IPS-18c (cell line): ENCODE measurements around the gene OXGR1.

Experiments used
- H3K4me3 ChIP-seq: 2 replicates; pipeline ENCODE4 v1.7.0; 2013; ENCODE audit warnings: low read depth, mild to moderate bottlenecking, low read length, moderate library complexity; ENCODE audit not compliant: insufficient read depth
- H3K9me3 ChIP-seq: one replicate; pipeline ENCODE4 v1.6.1; 2013; ENCODE audit warnings: mild to moderate bottlenecking, low read length, moderate library complexity; ENCODE audit not compliant: control insufficient read depth, insufficient read depth

OXGR1 gene

DNA sequence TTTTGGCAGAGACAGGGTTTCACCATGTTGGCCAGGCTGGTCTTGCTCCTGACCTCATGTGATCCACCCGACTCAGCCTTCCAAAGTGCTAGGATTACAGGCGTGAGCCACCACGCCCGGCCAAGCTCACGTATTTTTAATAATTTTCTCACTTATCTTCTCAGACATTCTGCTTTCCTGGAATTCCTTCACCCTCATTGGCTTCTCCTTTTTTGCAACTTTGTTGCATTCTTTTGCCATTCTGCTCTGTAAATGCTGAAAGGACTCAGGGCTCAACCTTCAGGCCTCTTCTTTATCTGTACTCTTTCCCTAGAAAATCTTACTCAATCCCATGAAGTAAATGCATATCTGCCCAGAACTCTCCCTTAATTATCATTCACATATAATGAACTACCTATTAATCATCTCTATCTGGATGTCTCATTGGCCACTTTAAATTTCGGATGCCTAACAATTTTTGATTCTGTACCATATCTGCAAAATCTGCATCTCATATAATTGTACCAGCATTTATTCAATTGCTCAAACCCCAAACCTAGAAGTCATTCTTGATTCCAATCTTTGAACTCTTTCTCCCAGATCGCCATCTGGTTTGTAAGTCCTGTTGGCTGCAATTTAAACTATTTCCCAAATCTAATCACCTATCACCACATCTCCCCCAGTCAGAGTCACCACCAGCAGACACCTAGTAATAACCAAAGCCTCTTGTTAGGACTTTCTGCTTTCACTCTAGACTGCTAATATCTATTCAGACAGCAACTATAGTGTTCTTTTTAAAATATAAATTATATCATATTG, 18.2 kb upstream of the OXGR1 start:
- H3K9me3 ChIP-seq = no peaks in the 10 kb centered on the region
- H3K4me3 ChIP-seq = no peak overlapping the region

DNA sequence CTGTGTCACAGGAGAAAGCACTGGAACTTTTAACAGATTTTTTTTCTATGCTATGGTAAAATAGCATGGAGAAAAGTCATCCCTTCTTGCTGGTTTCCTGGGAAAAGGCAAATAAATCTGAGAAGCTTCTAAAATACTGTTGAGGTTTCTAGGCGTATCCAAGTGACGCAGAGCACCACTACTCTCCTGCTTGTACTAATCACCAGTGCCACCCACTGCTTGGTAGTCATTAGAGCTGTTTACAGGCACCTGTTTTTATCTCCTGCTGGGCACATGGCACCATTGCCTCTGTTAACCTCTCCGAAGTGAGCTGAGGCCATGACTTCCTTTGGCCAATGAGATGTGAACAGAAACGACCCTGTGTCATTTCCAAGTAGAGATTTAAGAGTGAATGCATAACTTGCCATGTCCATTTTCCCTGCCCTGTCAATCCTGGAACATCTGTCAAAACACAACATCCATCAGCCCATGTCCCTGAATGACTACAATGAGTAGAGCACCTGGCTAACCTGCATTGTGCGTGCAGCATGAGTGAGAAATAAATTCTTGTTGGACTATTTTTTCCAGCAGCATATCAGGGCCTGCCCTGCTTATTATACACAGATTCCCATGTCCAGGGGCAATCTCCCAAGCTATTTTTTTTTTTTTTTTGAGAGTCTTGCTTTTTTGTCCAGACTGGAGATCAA, 17.3 kb upstream of the OXGR1 start:
- no peak overlapping the region for H3K4me3 ChIP-seq
- no peaks in the 10 kb centered on the region for H3K9me3 ChIP-seq

DNA sequence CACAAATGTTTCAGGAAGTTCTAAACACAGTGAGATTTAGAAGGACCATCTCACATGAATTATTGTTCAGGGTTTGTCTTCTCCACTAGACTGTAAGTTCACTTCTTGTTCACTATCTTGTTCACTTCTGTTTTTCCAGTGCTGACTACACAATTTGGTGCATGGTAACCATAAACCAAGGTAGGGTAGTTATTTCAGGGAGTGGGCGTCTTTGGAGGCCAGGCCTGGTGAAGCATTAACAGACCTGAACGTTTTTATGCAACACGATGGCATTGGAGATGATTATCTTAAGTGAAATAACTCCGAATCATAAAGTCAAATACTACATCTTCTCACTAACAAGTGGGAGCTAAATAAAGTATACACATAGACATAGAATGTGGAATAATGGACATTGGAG, 14.4 kb upstream of the OXGR1 start:
- Histone ChIP-seq H3K4me3 (no peak overlapping the region), H3K9me3 (no peaks in the 10 kb centered on the region)

DNA sequence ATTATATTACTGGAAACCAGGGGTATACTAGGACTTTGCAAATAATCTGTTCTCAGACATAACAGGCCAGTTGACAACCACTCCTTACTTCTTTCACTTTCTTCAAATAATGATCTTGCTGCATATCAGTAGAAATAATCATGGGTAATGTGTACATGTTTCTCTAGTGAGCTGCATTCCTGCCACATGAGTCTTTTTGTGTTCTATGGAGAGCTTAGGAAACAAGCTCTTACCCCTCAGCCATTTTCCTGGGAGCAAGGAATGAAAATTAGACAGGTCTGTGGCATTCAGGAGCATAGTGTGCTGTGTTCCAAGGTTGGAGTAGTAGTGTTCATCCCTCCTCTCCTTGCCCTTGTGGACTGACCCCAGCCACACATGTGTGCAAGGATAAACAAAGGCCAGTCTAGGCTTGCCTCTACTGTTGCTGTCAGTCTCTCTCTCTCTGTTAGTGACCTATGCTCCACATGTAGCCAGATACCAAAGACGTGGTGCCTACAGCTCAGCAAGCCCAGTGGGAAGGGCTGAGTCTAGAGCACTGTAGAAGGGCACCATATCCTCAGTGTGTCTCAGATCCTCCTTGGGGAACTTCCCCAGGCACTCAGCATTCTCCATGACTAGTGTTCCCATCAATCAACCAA, 11.5 kb upstream of the OXGR1 start:
- H3K4me3 ChIP-seq = no peak overlapping the region
- H3K9me3 ChIP-seq = no peaks in the 10 kb centered on the region

DNA sequence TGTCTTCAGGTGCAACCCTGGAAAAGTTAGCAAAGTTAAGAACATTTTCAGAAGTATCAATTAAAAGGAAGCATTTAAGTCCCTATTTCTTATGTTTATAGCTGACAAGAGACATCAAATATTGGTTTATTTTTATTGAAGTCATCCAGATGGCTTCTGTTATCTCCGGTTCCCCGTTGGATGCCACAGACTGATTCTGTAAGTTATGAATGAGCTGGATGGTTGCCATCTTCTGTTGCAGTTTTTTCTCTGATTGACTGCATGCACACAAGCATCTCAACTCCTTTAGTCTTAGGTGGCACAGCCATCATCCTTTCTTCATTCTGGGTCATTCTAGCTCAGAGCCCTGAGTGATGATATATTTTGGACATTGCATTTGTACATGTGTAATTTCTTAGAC, 10.6 kb upstream of the OXGR1 start:
- no peak overlapping the region for H3K4me3 ChIP-seq
- H3K9me3 ChIP-seq = no peaks in the 10 kb centered on the region

DNA sequence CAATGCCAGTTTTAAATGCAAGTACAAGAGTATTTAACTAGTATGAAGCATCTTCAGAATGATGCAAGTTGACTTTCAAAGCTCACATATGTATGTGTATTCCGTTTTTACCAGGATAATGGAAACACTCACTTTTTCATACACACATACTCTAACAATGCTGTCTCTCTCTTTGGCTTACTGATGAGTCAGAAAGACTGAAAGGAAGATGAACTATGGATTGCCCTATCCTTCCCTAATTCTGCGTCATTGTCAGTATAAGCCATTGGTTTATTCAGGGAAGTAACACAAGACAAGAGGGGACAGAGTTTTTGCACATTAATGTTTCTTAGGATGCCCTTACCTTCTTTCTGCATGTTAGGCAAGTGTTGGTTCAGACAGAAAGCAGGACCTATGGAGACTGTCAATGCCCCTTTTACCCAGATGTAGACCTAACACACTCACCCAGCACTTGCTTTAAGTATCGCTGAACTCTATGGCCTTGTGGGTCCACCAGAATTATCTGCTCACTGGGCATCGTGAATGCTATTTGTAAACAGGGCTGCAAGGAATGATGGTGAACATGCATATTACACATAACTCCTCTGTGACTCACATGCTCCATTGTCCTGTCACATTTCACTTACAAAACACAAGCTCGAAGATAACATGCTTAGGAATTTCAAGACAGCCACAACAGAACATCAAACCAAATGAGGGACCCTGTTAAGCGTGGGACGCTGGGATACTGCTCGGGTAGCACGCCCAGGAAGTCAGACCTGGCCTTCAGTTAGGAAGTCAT, 10.0 kb upstream of the OXGR1 start:
- no peaks in the 10 kb centered on the region for H3K9me3 ChIP-seq

DNA sequence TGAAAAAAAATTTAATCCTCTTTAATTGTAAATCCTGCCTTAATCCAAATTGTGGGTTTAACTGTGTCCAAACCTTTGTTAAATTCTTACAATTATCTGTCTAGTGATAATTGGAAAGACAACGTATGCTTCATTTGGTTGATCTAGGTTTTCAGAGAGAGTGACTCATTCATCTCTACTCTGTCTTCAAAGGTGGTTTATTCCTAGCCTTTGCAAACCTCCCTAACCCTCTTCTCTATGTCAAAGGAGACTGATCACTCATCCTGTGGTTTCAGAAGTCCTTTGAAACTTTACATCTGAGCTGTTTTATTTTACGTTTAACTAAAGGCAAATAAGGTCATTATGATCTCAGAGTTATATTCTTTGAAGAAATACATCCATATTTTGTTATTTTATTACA, 8.8 kb upstream of the OXGR1 start:
- Histone ChIP-seq H3K9me3 (no peaks in the 10 kb centered on the region), H3K4me3 (no peak overlapping the region)

More for the DNA sequence above, 10.0 kb upstream of the OXGR1 start:
- no peak overlapping the region for H3K4me3 ChIP-seq

DNA sequence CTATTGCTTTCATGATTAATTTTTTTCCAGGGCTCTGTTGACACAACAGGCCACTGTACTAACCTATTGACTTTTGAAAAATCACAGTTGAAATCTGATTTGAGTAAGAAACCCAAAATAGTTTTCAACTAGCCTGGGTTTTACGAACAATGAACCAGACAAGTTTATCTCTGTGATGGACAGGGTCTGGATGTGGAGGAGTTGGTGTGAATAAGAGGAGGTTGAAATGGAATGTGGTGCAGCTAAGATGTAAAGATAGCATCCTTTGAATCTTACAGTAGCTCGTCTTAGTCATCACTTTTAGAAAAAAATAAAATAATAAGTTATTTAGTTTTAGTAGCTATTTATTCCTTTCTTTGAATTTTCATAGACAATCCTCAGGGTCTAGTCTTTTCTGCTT, 8.3 kb upstream of the OXGR1 start:
- no peaks in the 10 kb centered on the region for H3K9me3 ChIP-seq
- H3K4me3 ChIP-seq = no peak overlapping the region

DNA sequence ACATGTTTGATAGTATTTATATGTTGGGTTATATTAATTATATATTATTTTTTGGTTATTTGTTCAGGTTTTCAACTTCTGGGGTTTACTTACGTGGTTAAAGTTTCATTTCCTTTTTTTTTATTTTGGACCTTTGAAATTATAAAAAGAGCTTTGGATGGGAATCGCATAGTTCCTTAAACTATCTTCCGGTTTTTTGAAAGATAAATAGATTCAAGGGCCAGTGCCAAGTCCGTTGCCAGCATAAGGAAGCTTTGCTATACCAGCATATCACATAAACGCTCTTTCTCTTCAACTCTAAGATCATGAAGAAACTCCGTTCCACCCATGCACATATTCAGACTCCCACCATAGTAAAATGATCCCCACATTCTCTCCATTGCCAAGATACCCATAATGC, 7.4 kb upstream of the OXGR1 start:
- no peak overlapping the region for H3K4me3 ChIP-seq
- H3K9me3 ChIP-seq = no peaks in the 10 kb centered on the region

DNA sequence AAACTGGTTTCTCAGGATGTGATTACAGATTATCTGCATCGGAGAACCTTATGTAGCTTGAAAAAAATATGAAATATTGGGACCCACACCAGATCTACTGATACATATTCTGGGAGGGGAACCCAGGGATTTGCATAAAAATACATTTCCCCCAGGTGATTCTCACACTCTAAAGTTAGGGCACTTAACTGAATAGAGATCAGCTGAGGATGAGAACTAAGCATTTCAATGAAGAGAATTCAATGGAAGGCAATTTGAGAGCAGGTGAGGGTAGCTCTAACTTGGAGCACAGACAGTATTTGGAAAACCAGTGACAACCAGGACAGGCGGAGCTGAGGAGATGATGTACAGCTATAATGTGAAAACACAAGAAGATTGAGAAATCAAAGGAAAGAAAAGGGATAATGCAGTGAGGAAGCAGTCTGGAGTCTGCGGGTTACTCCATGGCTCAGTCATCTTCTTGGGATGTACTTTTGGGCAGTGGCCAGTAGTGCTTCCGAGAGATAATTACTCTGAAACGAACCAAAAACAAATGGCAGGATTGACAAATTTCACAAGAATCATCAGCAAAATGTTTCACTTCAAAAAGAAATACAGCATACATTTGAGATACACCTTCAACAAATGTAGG, 6.1 kb upstream of the OXGR1 start:
- Histone ChIP-seq H3K4me3 (no peak overlapping the region), H3K9me3 (no peaks in the 10 kb centered on the region)

DNA sequence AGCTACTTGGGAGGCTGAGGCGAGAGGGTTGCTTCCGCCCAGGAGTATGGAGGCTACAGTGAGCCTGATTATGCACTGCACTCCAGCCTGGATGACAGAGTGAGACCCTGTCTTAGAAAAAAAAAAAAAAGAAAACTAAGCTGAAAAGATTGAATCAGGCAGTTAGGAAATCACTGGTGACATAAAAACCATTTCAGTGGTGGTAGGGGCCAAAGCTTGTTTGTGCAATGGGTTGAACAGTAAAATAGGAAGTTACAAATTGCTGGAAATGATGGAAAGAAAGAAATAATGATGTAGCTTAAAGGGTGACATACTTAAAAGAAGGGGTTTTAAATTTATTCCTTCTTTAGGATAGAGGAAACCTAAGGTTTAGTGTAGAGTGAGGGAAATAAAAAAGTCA, 4.8 kb upstream of the OXGR1 start:
- H3K4me3 ChIP-seq = no peak overlapping the region
- H3K9me3 ChIP-seq = peaks cover under 1% of the 10 kb centered on the region

DNA sequence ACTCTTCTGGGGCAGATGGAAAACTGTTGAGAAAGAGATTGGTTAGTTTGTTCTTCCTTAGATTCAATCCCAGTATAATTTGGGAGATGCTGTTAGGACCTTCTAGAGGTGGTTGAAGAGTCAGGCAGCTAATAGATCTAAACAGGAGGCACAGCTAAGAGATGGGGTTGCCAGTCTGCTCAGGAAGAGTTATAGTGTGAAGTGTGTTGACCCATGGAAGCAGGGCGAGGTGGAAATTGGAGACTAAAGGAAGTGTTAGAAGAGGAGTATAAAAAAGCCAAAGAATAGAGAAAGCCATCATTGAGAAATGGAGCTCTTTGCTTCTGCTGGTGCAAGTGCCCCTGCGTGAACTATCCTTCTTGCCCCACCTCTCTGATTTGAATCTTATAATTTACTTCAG, 3.8 kb upstream of the OXGR1 start:
- H3K4me3 ChIP-seq = no peak overlapping the region
- H3K9me3 ChIP-seq = peaks cover 2% of the 10 kb centered on the region

DNA sequence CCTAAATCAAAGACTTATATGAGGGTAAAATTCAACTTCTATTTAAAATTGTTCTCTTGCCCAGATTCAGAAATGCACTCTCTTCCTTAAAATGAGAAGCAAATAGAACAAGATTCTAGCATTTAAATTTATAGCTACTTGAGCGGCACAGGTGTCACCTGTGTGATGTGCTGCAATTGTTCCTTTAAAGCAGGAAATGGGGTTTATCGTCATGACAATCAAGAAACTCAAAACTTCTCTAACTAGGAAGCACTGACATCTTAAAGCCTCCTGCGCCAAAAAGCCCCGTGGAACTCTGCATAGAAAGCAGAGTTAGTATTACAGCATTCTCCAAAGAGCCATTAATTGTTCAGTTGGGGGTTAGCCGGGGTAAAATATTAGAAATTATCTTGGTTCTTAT, 2.6 kb upstream of the OXGR1 start:
- no peak overlapping the region for H3K4me3 ChIP-seq
- peaks cover 2% of the 10 kb centered on the region for H3K9me3 ChIP-seq

DNA sequence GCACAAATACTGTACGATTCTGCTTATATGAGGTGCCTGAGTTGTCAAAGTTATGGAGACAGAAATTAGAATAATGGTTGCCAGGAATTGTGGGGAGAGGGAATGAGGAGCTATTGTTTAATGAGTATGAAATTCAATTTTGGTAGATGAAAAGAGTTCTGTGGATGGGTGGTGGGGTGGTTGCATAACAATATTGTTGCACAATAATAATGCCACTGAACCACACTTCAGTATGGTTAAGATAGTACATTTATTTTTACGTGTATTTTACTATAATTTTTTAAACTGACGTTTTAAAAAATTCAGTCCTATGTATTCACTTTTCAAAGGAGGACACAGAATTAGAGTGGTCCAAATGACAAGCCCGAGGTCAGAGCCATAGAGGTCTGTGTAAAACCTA, 1.8 kb upstream of the OXGR1 start:
- Histone ChIP-seq H3K4me3 (no peak overlapping the region), H3K9me3 (peaks cover 2% of the 10 kb centered on the region)

DNA sequence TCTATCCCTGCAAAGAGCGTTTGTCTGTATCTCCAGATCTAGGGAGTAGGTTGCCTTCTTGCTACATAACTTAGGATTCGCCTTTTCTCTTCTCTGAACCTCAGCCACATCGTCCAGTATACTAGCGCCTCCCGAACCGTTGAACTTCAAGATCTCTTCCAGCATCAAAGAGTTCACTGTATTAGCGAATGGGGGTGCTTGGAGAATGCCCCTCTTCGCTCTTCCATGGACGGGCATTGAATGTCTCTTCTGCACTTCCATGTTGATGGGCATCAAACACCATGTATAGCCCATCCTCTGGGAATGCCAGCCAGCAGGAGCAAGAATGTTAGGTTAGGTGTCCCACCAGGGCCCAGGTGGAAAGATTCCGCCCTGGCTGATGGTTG, 575 bp upstream of the OXGR1 start:
- Histone ChIP-seq H3K4me3 (peak overlapping the region; percentile 57; the same call in 1 of the 2 replicates), H3K9me3 (peaks cover 2% of the 10 kb centered on the region)

DNA sequence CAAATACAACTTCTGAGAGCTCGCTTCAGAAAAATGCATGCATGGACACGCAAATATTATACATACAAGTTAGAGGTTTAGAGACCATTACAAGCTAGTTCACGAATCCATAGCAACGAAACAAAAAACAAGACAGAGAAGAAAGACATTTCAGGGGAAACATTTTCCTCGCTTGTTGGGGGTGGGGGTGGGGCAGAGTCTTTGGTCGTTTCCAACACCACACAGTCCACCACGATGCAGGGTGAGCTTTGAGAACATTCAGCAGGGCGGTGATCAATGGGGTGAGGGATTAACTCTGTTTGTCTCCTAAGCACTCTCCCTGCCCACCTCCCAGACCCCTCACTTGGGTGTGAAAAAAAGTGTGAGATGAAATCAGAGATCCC, 651 bp downstream of the OXGR1 start:
- H3K4me3 ChIP-seq = peak overlapping the region; percentile 57
- H3K9me3 ChIP-seq = peaks cover 2% of the 10 kb centered on the region

DNA sequence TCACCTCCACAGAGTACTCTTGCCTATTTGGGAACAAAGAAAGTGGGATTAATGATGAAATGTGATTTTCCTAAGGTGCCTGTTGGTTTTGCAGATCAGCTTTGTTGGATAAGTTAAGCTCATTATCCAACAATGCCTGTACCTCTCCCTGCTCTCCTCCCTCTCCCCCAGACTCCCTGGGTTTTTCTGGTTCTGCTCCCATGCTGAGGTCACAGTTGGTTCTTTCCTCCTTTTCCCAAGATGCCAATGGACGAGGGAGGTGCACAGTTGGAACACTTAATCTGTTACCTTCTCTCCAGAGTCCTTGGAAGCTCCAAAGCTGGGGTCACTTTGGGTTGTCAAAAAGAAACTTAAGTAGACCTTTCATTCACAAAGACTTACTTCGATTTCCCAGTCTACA, 1.6 kb downstream of the OXGR1 start:
- H3K9me3 ChIP-seq = peaks cover 2% of the 10 kb centered on the region
- no peak overlapping the region for H3K4me3 ChIP-seq
